H9 (cell line): ENCODE results near the gene SDK1. TPM values are rescaled to one million over a fixed set of nuclear protein-coding genes. Genes with fewer than 3 reads are reported as not detected.

Experiments
- DNase-seq: peaks from one replicate; pipeline ENCODE4 v3.0.0-alpha.2; 2017
- H2AFZ ChIP-seq: one replicate; pipeline ENCODE4 v1.6.1; 2013; ENCODE audit warnings: mild to moderate bottlenecking, low read length, control low read depth, moderate library complexity
- H2AK5ac ChIP-seq: 2 replicates; pipeline ENCODE4 v1.6.1; 2013; ENCODE audit warnings: low read length, control low read depth, mixed read lengths; ENCODE audit not compliant: insufficient read length
- H2BK120ac ChIP-seq: one replicate; pipeline ENCODE4 v1.6.1; 2013; ENCODE audit warnings: low read depth, mild to moderate bottlenecking, low read length, control low read depth, inconsistent platforms; ENCODE audit not compliant: poor library complexity, severe bottlenecking
- H2BK12ac ChIP-seq: 2 replicates; pipeline ENCODE4 v1.6.1; 2013; ENCODE audit warnings: low read length, control low read depth, mixed read lengths, low read depth; ENCODE audit not compliant: insufficient read length
- H2BK15ac ChIP-seq: 2 replicates; pipeline ENCODE4 v1.6.1; 2013; ENCODE audit warnings: low read depth, low read length, control low read depth
- H2BK20ac ChIP-seq: one replicate; pipeline ENCODE4 v1.6.1; 2013; ENCODE audit warnings: low read depth, mild to moderate bottlenecking, low read length, control low read depth, inconsistent platforms; ENCODE audit not compliant: poor library complexity, severe bottlenecking
- H2BK5ac ChIP-seq: 2 replicates; pipeline ENCODE4 v1.6.1; 2013; ENCODE audit warnings: low read length, control low read depth, mixed read lengths; ENCODE audit not compliant: insufficient read length
- H3K14ac ChIP-seq: 2 replicates; pipeline ENCODE4 v1.6.1; 2013; ENCODE audit warnings: low read length, control low read depth; ENCODE audit not compliant: insufficient read depth
- H3K18ac ChIP-seq: 2 replicates; pipeline ENCODE4 v1.6.1; 2013; ENCODE audit warnings: low read depth, mild to moderate bottlenecking, mixed read lengths, low read length, control low read depth; ENCODE audit not compliant: insufficient read length
- H3K23ac ChIP-seq: 2 replicates; pipeline ENCODE4 v1.6.1; 2013; ENCODE audit warnings: low read length, control low read depth, mixed read lengths, low read depth; ENCODE audit not compliant: insufficient read length
- H3K23me2 ChIP-seq: 2 replicates; pipeline ENCODE4 v1.6.1; 2013; ENCODE audit warnings: low read depth, mild to moderate bottlenecking, mixed read lengths, low read length, control low read depth; ENCODE audit not compliant: insufficient read length, poor library complexity, severe bottlenecking
- H3K27ac ChIP-seq: 2 replicates; pipeline ENCODE4 v1.5.1; 2013; ENCODE audit warnings: low read length, control low read depth, mixed read lengths, low read depth; ENCODE audit not compliant: insufficient read length
- H3K27me3 ChIP-seq: 2 replicates; pipeline ENCODE4 v1.6.1; 2013; ENCODE audit warnings: low read length, control low read depth, inconsistent platforms; ENCODE audit not compliant: insufficient read depth
- H3K4ac ChIP-seq: 2 replicates; pipeline ENCODE4 v1.6.1; 2013; ENCODE audit warnings: low read depth, mild to moderate bottlenecking, control low read depth, inconsistent platforms, low read length, moderate library complexity
- H3K4me1 ChIP-seq: 2 replicates; pipeline ENCODE4 v1.6.1; 2013; ENCODE audit warnings: low read length, control low read depth, inconsistent platforms; ENCODE audit not compliant: insufficient read depth
- H3K4me2 ChIP-seq: 2 replicates; pipeline ENCODE4 v1.6.1; 2013; ENCODE audit warnings: low read length, control low read depth, mixed read lengths; ENCODE audit not compliant: insufficient read length, insufficient read depth
- H3K56ac ChIP-seq: 2 replicates; pipeline ENCODE4 v1.6.1; 2013; ENCODE audit warnings: low read depth, mild to moderate bottlenecking, mixed read lengths, low read length, control low read depth; ENCODE audit not compliant: insufficient read length
- H3K79me1 ChIP-seq: 2 replicates; pipeline ENCODE4 v1.6.1; 2013; ENCODE audit warnings: low read depth, mild to moderate bottlenecking, moderate library complexity, low read length, control low read depth, inconsistent platforms; ENCODE audit not compliant: insufficient read depth, poor library complexity, severe bottlenecking
- H3K79me2 ChIP-seq: 2 replicates; pipeline ENCODE4 v1.6.1; 2013; ENCODE audit warnings: low read length, control low read depth, inconsistent platforms; ENCODE audit not compliant: insufficient read depth
- H3K9ac ChIP-seq: 2 replicates; pipeline ENCODE4 v1.6.1; 2013; ENCODE audit warnings: low read length, control low read depth, mixed read lengths; ENCODE audit not compliant: insufficient read length; ENCODE audit errors: extremely low read depth
- H3K9me3 ChIP-seq: one replicate; pipeline ENCODE4 v1.6.1; 2013; ENCODE audit warnings: low read depth, low read length, inconsistent platforms; ENCODE audit not compliant: control insufficient read depth
- H3T11ph ChIP-seq: one replicate; pipeline ENCODE4 v1.6.1; 2013; ENCODE audit warnings: mild to moderate bottlenecking, low read length, control low read depth, inconsistent platforms
- H4K20me1 ChIP-seq: one replicate; pipeline ENCODE4 v1.6.1; 2013; ENCODE audit not compliant: control insufficient read depth, insufficient read length, insufficient read depth
- H4K5ac ChIP-seq: 2 replicates; pipeline ENCODE4 v1.6.1; 2013; ENCODE audit warnings: low read depth, mild to moderate bottlenecking, mixed read lengths, low read length, control low read depth; ENCODE audit not compliant: insufficient read length
- H4K8ac ChIP-seq: replicated peaks from 2 replicates; pipeline ENCODE4 v1.6.1; 2013; ENCODE audit warnings: low read length, control low read depth, mixed read lengths, low read depth; ENCODE audit not compliant: insufficient read length
- H4K91ac ChIP-seq: 2 replicates; pipeline ENCODE4 v1.6.1; 2013; ENCODE audit warnings: low read depth, mild to moderate bottlenecking, moderate library complexity, mixed read lengths, low read length, control low read depth; ENCODE audit not compliant: insufficient read length
- H3K27ac Mint-ChIP-seq, 3 experiments: 2 replicates in 2 of 3; 3 replicates in 1 of 3; pipeline ENCODE4 v1.8.0; 2020 to 2021; ENCODE audit warnings: mixed read lengths in 3 of 3, mild to moderate bottlenecking in 1 of 3, moderate library complexity in 1 of 3
- H3K27me3 Mint-ChIP-seq: 2 replicates; pipeline ENCODE4 v1.8.0; 2021; ENCODE audit warnings: low read depth, mild to moderate bottlenecking, moderate library complexity, mixed read lengths
- H3K36me3 Mint-ChIP-seq, 3 experiments: 2 replicates in 2 of 3; 3 replicates in 1 of 3; pipeline ENCODE4 v1.8.0; 2020 to 2021; ENCODE audit warnings: low read depth in 3 of 3, mixed read lengths in 3 of 3; ENCODE audit not compliant: insufficient read depth in 1 of 3
- H3K4me1 Mint-ChIP-seq, 2 experiments: 2 replicates each; pipeline ENCODE4 v1.8.0; 2020; ENCODE audit warnings: mixed read lengths in 2 of 2
- H3K4me3 Mint-ChIP-seq, 2 experiments: 2 replicates in 1 of 2; 3 replicates in 1 of 2; pipeline ENCODE4 v1.8.0; 2020 to 2021; ENCODE audit warnings: mild to moderate bottlenecking in 2 of 2, mixed read lengths in 2 of 2, moderate library complexity in 1 of 2
- H3K9me3 Mint-ChIP-seq, 2 experiments: 2 replicates in 1 of 2; 3 replicates in 1 of 2; pipeline ENCODE4 v1.8.0; 2020; ENCODE audit warnings: mild to moderate bottlenecking in 2 of 2, mixed read lengths in 2 of 2, moderate library complexity in 1 of 2
- CTCF ChIP-seq: fragments of 200-600 bp; sonication (generic); conservative IDR thresholded peaks from 3 replicates; pipeline ENCODE4 v1.8.0; 2021; ENCODE audit warnings: antibody characterized with exemption, mild to moderate bottlenecking
- WGBS: extraction: QIAGEN DNeasy Blood & Tissue Kit; methylation state at CpG from one replicate; pipeline ENCODE4 v1.1.7; 2013; ENCODE audit warnings: missing lambda C conversion rate, low lambda C conversion rate, mixed read lengths; ENCODE audit not compliant: insufficient read length; ENCODE audit errors: extremely low coverage; 5-methylcytosine and 5-hydroxymethylcytosine counted together
- total RNA-seq: library from RNA; stranded (reverse); gene quantifications from 2 replicates; pipeline ENCODE4 v1.2.1, GENCODE V29; 2021

The SDK1 gene
- total RNA-seq, 1 experiment from 2014 or later: 8.7 TPM

- Histone ChIP-seq H2AK5ac (no peak overlapping the region), H2BK20ac (no peak overlapping the region), H2BK120ac (no peak overlapping the region), H3K23me2 (no peaks in the 10 kb centered on the region), H4K91ac (no peak overlapping the region), H3K4me2 (no peak overlapping the region), H3K14ac (no peak overlapping the region), H3K27ac (no peak overlapping the region), H3K27me3 (no peaks in the 10 kb centered on the region), H2BK12ac (no peak overlapping the region), H3K56ac (no peak overlapping the region), H3K79me2 (no peaks in the 10 kb centered on the region), H3K4me1 (peaks cover 4% of the 10 kb centered on the region), H2BK15ac (no peak overlapping the region), H3K4ac (no peak overlapping the region), H2AFZ (no peak overlapping the region), H3K79me1 (no peaks in the 10 kb centered on the region), H3T11ph (no peak overlapping the region), H3K18ac (no peak overlapping the region), H4K20me1 (no peaks in the 10 kb centered on the region), H4K8ac (no peak overlapping the region), H2BK5ac (no peak overlapping the region), H4K5ac (no peak overlapping the region), H3K9ac (no peak overlapping the region), H3K23ac (no peak overlapping the region), H3K9me3 (no peaks in the 10 kb centered on the region)
- no peaks in the 10 kb centered on the region for H3K36me3 Mint-ChIP-seq
- H3K4me3 Mint-ChIP-seq: no peak overlapping the region
- no CpG with 5 or more reads among the region's 7 CpGs for WGBS
- no peaks in the 10 kb centered on the region for H3K9me3 Mint-ChIP-seq
- peak; percentile 50 for TF ChIP-seq CTCF
- H3K27me3 Mint-ChIP-seq: no peaks in the 10 kb centered on the region
- H3K4me1 Mint-ChIP-seq: peaks cover 15 to 19% of the 10 kb centered on the region in 2 experiments
- peak; percentile 80 for DNase-seq
- H3K27ac Mint-ChIP-seq: peak overlapping the region in 2 of 3 experiments; percentile 68 to 96; a peak in 4 of 7 replicates
These were observed 129.5 kb downstream of the SDK1 start for GRCh38 chr7:3430588-3430987.
